Endothelial cell of umbilical vein (primary cell): ENCODE data around the gene NTN1.

Experiments
- CTCF ChIP-seq, 2 donors: IDR thresholded peaks; 1 replicate in 1 of 2; 2 replicates in 1 of 2; pipeline ENCODE4 v1.5.1; 2011; ENCODE audit warnings: low read length in 2 of 2, mild to moderate bottlenecking in 2 of 2, moderate library complexity in 2 of 2, control low read depth in 1 of 2, inconsistent platforms in 1 of 2, low read depth in 1 of 2; ENCODE audit not compliant: insufficient read depth in 1 of 2; ENCODE audit errors: extremely low read depth in 1 of 2
- POLR2AphosphoS5 ChIP-seq: IDR thresholded peaks from 2 replicates; pipeline ENCODE4 v1.6.1; 2012; ENCODE audit warnings: low read depth, mild to moderate bottlenecking, control low read depth, low read length, moderate library complexity; ENCODE audit not compliant: insufficient read depth

- TF ChIP-seq POLR2AphosphoS5 (no peak), CTCF (IDR thresholded peaks at IDR 0.05; ENCODE audit: extremely low read depth in 1 of 2, insufficient read depth in 1 of 2, low read depth in 1 of 2, low read length in 2 of 2) (no peak)
These were observed 211.9 kb downstream of the NTN1 start for GRCh38 chr17:9233271-9233599.
